Lower lobe of right lung (tissue), 2 donors: ENCODE measurements around the gene DCUN1D3. TPM values are rescaled to one million over a fixed set of nuclear protein-coding genes. Genes with fewer than 3 reads are reported as not detected.
"Not testable (repeated sequence)": the region's sequence is repeated elsewhere in the genome, so short reads cannot be mapped to it uniquely, and the experiment has no call there.

ENCODE experiments used
- ATAC-seq, 2 donors: fragments of 200-7000 bp; cut with Tn5 transposase; one replicate each; pipeline ENCODE4 v1.9.1; 2020 to 2022; ENCODE audit warnings: mild to moderate bottlenecking in 2 of 2, moderate library complexity in 2 of 2
- DNase-seq: peaks from one replicate; pipeline ENCODE4 v3.0.0-alpha.2; 2020
- H3K27ac ChIP-seq: fragments of 200-600 bp; one replicate; pipeline ENCODE4 v1.8.0; 2022
- H3K27me3 ChIP-seq: fragments of 200-600 bp; one replicate; pipeline ENCODE4 v1.8.0; 2022; ENCODE audit warnings: low read depth
- H3K36me3 ChIP-seq: fragments of 200-600 bp; one replicate; pipeline ENCODE4 v1.8.0; 2022; ENCODE audit warnings: mild to moderate bottlenecking
- H3K4me1 ChIP-seq: fragments of 200-600 bp; one replicate; pipeline ENCODE4 v1.8.0; 2022
- H3K4me3 ChIP-seq: fragments of 200-600 bp; one replicate; pipeline ENCODE4 v1.8.0; 2022; ENCODE audit warnings: mild to moderate bottlenecking
- H3K9me3 ChIP-seq: fragments of 200-600 bp; one replicate; pipeline ENCODE4 v1.8.0; 2022
- intact Hi-C: fragments of 100-400 bp; cut with DNase I; formaldehyde crosslinking; loops from one replicate; pipeline ENCODE4 v1.11.0; 2022
- total RNA-seq: library from RNA; stranded (reverse); fragmentation: NEBNext Ultra II Directional; extraction: Animal tissue kit (Norgen Biotek cat#: 25700); gene quantifications from one replicate; pipeline ENCODE4 v1.2.1, GENCODE V29; 2021
- TF ChIP-seq, protein P1 (sequence below): fragments of 200-600 bp; IDR thresholded peaks from one replicate; pipeline ENCODE4 v1.8.0; 2022; ENCODE audit warnings: antibody characterized with exemption, mild to moderate bottlenecking
- donor health status: DM: no; HTN: yes; CAD: no; lungs with severe emphysema.

The DCUN1D3 gene
- total RNA-seq, 1 donor from 2014 or later, result 20.7 TPM

DNA sequence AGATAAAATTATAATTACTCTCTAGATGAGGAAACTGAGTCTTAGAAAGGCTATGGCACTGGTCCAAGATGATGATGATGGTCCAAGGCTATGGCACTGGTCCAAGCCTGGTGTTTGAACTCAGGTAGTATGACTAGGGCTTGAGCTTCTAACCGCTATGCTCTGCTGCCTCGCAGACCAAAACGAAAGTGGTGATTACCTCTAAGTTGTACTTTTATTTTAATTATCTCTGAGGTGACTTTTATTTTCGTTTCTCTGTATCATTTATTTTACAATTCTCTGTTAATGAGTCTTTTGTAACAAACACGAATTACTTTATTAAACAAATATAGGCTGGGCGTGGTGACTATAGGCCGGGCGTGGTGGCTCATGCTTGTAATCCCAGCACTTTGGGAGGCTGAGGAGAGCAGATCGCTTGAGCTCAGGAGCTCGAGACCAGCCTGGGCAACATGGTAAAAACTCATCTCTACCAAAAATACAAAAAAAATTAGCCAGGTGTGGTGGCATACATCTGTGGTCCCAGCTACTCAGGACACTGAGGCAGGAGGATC, 88.2 kb downstream of the DCUN1D3 start:
- DNase-seq (no peak), ATAC-seq (no peak)
- TF ChIP-seq, protein P1, sequence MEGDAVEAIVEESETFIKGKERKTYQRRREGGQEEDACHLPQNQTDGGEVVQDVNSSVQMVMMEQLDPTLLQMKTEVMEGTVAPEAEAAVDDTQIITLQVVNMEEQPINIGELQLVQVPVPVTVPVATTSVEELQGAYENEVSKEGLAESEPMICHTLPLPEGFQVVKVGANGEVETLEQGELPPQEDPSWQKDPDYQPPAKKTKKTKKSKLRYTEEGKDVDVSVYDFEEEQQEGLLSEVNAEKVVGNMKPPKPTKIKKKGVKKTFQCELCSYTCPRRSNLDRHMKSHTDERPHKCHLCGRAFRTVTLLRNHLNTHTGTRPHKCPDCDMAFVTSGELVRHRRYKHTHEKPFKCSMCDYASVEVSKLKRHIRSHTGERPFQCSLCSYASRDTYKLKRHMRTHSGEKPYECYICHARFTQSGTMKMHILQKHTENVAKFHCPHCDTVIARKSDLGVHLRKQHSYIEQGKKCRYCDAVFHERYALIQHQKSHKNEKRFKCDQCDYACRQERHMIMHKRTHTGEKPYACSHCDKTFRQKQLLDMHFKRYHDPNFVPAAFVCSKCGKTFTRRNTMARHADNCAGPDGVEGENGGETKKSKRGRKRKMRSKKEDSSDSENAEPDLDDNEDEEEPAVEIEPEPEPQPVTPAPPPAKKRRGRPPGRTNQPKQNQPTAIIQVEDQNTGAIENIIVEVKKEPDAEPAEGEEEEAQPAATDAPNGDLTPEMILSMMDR, result no peak
- peaks cover 7% of the 10 kb centered on the region for H3K4me1 ChIP-seq
- peaks cover 5% of the 10 kb centered on the region for H3K36me3 ChIP-seq
- no peaks in the 10 kb centered on the region for H3K9me3 ChIP-seq
- no peaks in the 10 kb centered on the region for H3K27me3 ChIP-seq
- H3K27ac ChIP-seq, result no peak overlapping the region
- intact Hi-C loops, result no loop called here
- H3K4me3 ChIP-seq, result no peak overlapping the region

- ATAC-seq (no peak), DNase-seq (no peak)
- Histone ChIP-seq H3K27me3 (no peaks in the 10 kb centered on the region), H3K4me3 (no peak overlapping the region), H3K4me1 (peaks cover 15% of the 10 kb centered on the region), H3K9me3 (no peaks in the 10 kb centered on the region), H3K27ac (no peak overlapping the region), H3K36me3 (no peaks in the 10 kb centered on the region)
- TF ChIP-seq, protein P1, result no peak
- intact Hi-C loops, result no loop called here
Measured at GRCh38 chr16:20807862-20808261, 92.3 kb downstream of the DCUN1D3 start.

- DNase-seq (peak; percentile 92), ATAC-seq (peak; percentile 95 to 98)
- peaks cover 15% of the 10 kb centered on the region for H3K4me1 ChIP-seq
- H3K36me3 ChIP-seq, result peaks cover 4% of the 10 kb centered on the region
- intact Hi-C loops, result no loop called here
- H3K4me3 ChIP-seq, result peak within 1 kb of the TSS; percentile 81
- H3K27ac ChIP-seq, result peak within 1 kb of the TSS; percentile 91
- no peaks in the 10 kb centered on the region for H3K27me3 ChIP-seq
- TF ChIP-seq, protein P1, result peak; percentile 33
- H3K9me3 ChIP-seq, result no peaks in the 10 kb centered on the region
Measured at GRCh38 chr16:20806168-20807050, 93.7 kb downstream of the DCUN1D3 start, which contains the start of the genes ERI2 and REXO5. Gene ERI2 (minus strand): TSS chr16:20806472. CDS start chr16:20806430, 42 bp downstream. Gene REXO5 (plus strand): TSS chr16:20806527. CDS start chr16:20806954, 427 bp downstream.

- intact Hi-C loops, H3K36me3 ChIP-seq, H3K9me3 ChIP-seq, H3K27me3 ChIP-seq, DNase-seq: not testable (repeated sequence)
- Histone ChIP-seq H3K4me1 (peaks cover 15% of the 10 kb centered on the region), H3K27ac (peak overlapping the region; percentile 91), H3K4me3 (peak overlapping the region; percentile 81)
- peak in 1 of 2 donors; percentile 5 for ATAC-seq
Measured at GRCh38 chr16:20805684-20806167, 94.4 kb downstream of the DCUN1D3 start.

Other genes with a start within 250 kb of the DCUN1D3 start
- 0.53 TPM for gene ACSM1, start 202.7 kb downstream of the DCUN1D3 start, total RNA-seq
- 41.3 TPM for gene THUMPD1, start 158.5 kb downstream of the DCUN1D3 start, total RNA-seq
- gene ACSM3, start 136.3 kb downstream of the DCUN1D3 start, total RNA-seq, result 25.2 TPM
- gene ERI2, start 93.9 kb downstream of the DCUN1D3 start, total RNA-seq, result 17.6 TPM
- 4.7 TPM for gene REXO5, start 93.8 kb downstream of the DCUN1D3 start, total RNA-seq
- gene LYRM1, start 413 bp upstream of the DCUN1D3 start, total RNA-seq, result 23.3 TPM